GM12875 (cell line): ENCODE results near the gene FAM78B.
A peak's percentile ranks its signal among the peaks of the same experiment; 100 is the strongest.

Experiments used
- H3K4me3 ChIP-seq: one replicate; pipeline ENCODE4 v1.5.1; 2011; ENCODE audit warnings: low read depth, low read length, control low read depth
- CTCF ChIP-seq: IDR thresholded peaks from 2 replicates; pipeline ENCODE4 v1.5.1; 2011; ENCODE audit warnings: low read depth, mild to moderate bottlenecking, control low read depth, inconsistent platforms, low read length, moderate library complexity, borderline replicate concordance; ENCODE audit not compliant: insufficient read depth

Gene FAM78B

GRCh38 chr1:166175032-166175431, 8.2 kb upstream of the FAM78B start:
- H3K4me3 ChIP-seq, result no peak overlapping the region
- no peak for TF ChIP-seq CTCF

- no peak for TF ChIP-seq CTCF
- H3K4me3 ChIP-seq, result no peak overlapping the region
These were observed 7.3 kb upstream of the FAM78B start for GRCh38 chr1:166174108-166174507.

- H3K4me3 ChIP-seq, result no peak overlapping the region
- TF ChIP-seq CTCF, result no peak
These were observed 5.3 kb upstream of the FAM78B start for GRCh38 chr1:166172106-166172505.

GRCh38 chr1:166170726-166171125, 3.9 kb upstream of the FAM78B start:
- H3K4me3 ChIP-seq, result no peak overlapping the region
- no peak for TF ChIP-seq CTCF

GRCh38 chr1:166170075-166170474, 3.3 kb upstream of the FAM78B start:
- no peak overlapping the region for H3K4me3 ChIP-seq
- no peak for TF ChIP-seq CTCF

- no peak overlapping the region for H3K4me3 ChIP-seq
- no peak for TF ChIP-seq CTCF
These were observed 2.4 kb upstream of the FAM78B start for GRCh38 chr1:166169182-166169581.

- peak overlapping the region; percentile 59 for H3K4me3 ChIP-seq
- no peak for TF ChIP-seq CTCF
These were observed 748 bp upstream of the FAM78B start for GRCh38 chr1:166167572-166167925.
